T-cell (primary cell): ENCODE data around the gene PPIA. TPM values are rescaled to one million over a fixed set of nuclear protein-coding genes. Genes with fewer than 3 reads are reported as not detected.

Experiments
- ATAC-seq, 4 experiments: fragments of 200-7000 bp in 3 of 4; fragments of 150-1000 bp in 1 of 4; cut with Tn5 transposase; replicated peaks in 1 of 4; 1 replicate in 3 of 4; 2 replicates in 1 of 4; pipeline ENCODE4 v1.10.0; 2021; ENCODE audit warnings: moderate library complexity in 3 of 4, mild to moderate bottlenecking in 2 of 4, moderate number of reproducible peaks in 1 of 4
- CTCF ChIA-PET, 2 donors: fragments of 300-600 bp; sonication (Branson Sonifier 250); formaldehyde crosslinking; loops; one replicate each; lab custom pipeline; 2022; ENCODE audit warnings: antibody characterized with exemption in 2 of 2; lab: Charles Lee
- POLR2A ChIA-PET, 2 donors: fragments of 300-600 bp; sonication (Branson Sonifier 250); formaldehyde crosslinking; loops; one replicate each; lab custom pipeline; 2022; ENCODE audit warnings: antibody characterized with exemption in 2 of 2; lab: Charles Lee
- DNase-seq, 35 experiments: peaks; one replicate each; pipeline versions ENCODE4 v3.0.0 to v3.0.0-alpha.2; 2013 to 2023
- H3K27ac ChIP-seq: one replicate; pipeline ENCODE4 v1.5.1; 2013; ENCODE audit warnings: low read length
- H3K27me3 ChIP-seq, 2 experiments: replicated peaks in 1 of 2; 1 replicate in 1 of 2; 2 replicates in 1 of 2; pipeline versions ENCODE4 v1.6.1 to v1.7.0; 2013; ENCODE audit warnings: low read length in 1 of 2, mixed read lengths in 1 of 2; ENCODE audit not compliant: control insufficient read depth in 2 of 2, insufficient read depth in 2 of 2; ENCODE audit errors: extremely low read depth in 1 of 2
- H3K36me3 ChIP-seq, 2 donors: 1 replicate in 1 of 2; 2 replicates in 1 of 2; pipeline versions ENCODE4 v1.6.1 to v1.7.0; 2013; ENCODE audit warnings: low read length in 1 of 2; ENCODE audit not compliant: control insufficient read depth in 2 of 2, insufficient read depth in 1 of 2; ENCODE audit errors: extremely low read depth in 1 of 2
- H3K4me1 ChIP-seq, 2 experiments: 1 replicate in 1 of 2; 2 replicates in 1 of 2; pipeline versions ENCODE4 v1.6.1 to v1.7.0; 2013; ENCODE audit warnings: low read length in 2 of 2, mixed read lengths in 1 of 2; ENCODE audit not compliant: insufficient read depth in 2 of 2, control insufficient read depth in 1 of 2; ENCODE audit errors: extremely low read depth in 1 of 2
- H3K4me3 ChIP-seq, 2 donors: 1 replicate in 1 of 2; 2 replicates in 1 of 2; pipeline versions ENCODE4 v1.5.1 to v1.7.0; 2013; ENCODE audit warnings: mild to moderate bottlenecking in 2 of 2, low read length in 1 of 2, moderate library complexity in 1 of 2; ENCODE audit not compliant: control insufficient read depth in 1 of 2; ENCODE audit errors: extremely low read depth in 1 of 2
- H3K9me3 ChIP-seq: 2 replicates; pipeline ENCODE4 v1.7.0; 2013
- H3K27ac Mint-ChIP-seq, 2 donors: one replicate each; pipeline ENCODE4 v1.8.0; 2020 to 2021; ENCODE audit warnings: mild to moderate bottlenecking in 2 of 2, mixed read lengths in 2 of 2
- H3K27me3 Mint-ChIP-seq, 2 donors: one replicate each; pipeline ENCODE4 v1.8.0; 2021 to 2022; ENCODE audit warnings: mixed read lengths in 2 of 2
- H3K36me3 Mint-ChIP-seq: one replicate; pipeline ENCODE4 v1.8.0; 2021; ENCODE audit warnings: mixed read lengths
- H3K4me1 Mint-ChIP-seq, 3 donors: one replicate each; pipeline ENCODE4 v1.8.0; 2020 to 2022; ENCODE audit warnings: mixed read lengths in 3 of 3, mild to moderate bottlenecking in 1 of 3
- H3K4me3 Mint-ChIP-seq, 3 donors: one replicate each; pipeline ENCODE4 v1.8.0; 2020 to 2022; ENCODE audit warnings: mild to moderate bottlenecking in 3 of 3, mixed read lengths in 3 of 3, moderate library complexity in 3 of 3
- H3K9me3 Mint-ChIP-seq, 3 donors: one replicate each; pipeline ENCODE4 v1.8.0; 2020 to 2022; ENCODE audit warnings: mixed read lengths in 3 of 3
- WGBS: methylation state at CpG from one replicate; pipeline ENCODE4 v1.1.5; 2013; ENCODE audit warnings: missing lambda C conversion rate; ENCODE audit not compliant: insufficient coverage; 5-methylcytosine and 5-hydroxymethylcytosine counted together
- total RNA-seq, 35 experiments: library from RNA in 6 of 35; stranded (reverse) in 6 of 35; fragments of 120-200 nt in 1 of 35; gene quantifications; one replicate each; pipeline versions ENCODE4 v1.2.1 to v1.2.4 and lab custom pipeline; 2013 to 2026

The PPIA gene
- total RNA-seq, 5 donors from 2014 or later (not counting 1 experiment from before 2014, with no cell fraction given): 673 to 863 (median 774) TPM

DNA sequence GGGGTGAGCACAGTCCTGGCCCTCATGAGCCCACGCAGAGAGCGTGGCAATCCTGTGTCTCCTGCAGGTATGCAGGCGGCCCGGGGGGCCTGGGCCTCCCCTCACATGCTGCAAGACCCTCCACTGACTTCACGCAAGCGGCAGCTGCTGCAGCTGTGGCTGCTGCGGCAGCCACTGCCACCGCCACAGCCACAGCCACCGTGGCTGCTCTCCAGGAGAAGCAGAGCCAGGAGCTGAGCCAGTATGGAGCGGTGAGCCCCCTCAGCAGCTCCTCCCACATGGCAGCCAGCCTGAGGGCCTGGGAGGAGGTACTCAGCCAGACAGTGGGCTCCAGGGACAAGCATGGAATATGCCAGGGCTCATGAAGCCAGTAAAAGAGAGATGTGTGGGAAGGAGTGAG, 39.2 kb upstream of the PPIA start:
- Mint-ChIP-seq H3K27ac (no peak overlapping the region), H3K9me3 (no peaks in the 10 kb centered on the region), H3K4me1 (peaks cover 5 to 27% (median 19%) of the 10 kb centered on the region in 3 donors), H3K4me3 (no peak overlapping the region), H3K27me3 (no peaks in the 10 kb centered on the region), H3K36me3 (peaks cover 16% of the 10 kb centered on the region)
- H3K27ac ChIP-seq: no peak overlapping the region
- H3K9me3 ChIP-seq: no peaks in the 10 kb centered on the region
- no peaks in the 10 kb centered on the region for H3K27me3 ChIP-seq
- POLR2A ChIA-PET: interaction anchor here in 1 of 2 donors (0.5 to 0.8 kb wide), 2 partner anchors 12 to 25 kb away, joined by 5 to 6 read pairs; no protein-coding TSS in a partner anchor
- peaks cover 2 to 26% of the 10 kb centered on the region in 2 experiments for H3K4me1 ChIP-seq
- no peak overlapping the region for H3K4me3 ChIP-seq
- 99% methylated on average over 9 of the region's 10 CpGs for WGBS
- CTCF ChIA-PET: no interaction called here
- H3K36me3 ChIP-seq: peaks cover 16 to 58% of the 10 kb centered on the region in 2 donors
- no peak for ATAC-seq
- DNase-seq: no peak

DNA sequence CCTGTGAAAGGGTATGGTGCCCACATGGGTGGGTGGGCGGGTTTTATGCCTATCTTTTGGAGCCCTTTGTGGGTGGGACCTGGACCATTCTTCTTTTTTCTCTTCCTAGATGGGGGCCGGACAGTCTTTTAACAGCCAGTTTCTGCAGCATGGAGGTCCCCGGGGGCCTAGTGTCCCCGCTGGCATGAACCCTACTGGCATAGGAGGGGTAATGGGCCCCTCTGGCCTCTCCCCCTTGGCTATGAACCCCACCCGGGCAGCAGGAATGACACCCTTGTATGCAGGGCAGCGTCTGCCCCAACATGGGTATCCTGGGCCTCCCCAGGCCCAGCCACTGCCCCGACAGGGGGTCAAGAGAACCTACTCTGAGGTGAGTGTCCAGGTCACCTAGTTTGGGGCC, 38.7 kb upstream of the PPIA start:
- no peaks in the 10 kb centered on the region for H3K27me3 Mint-ChIP-seq
- ATAC-seq (no peak), DNase-seq (no peak)
- Histone ChIP-seq H3K36me3 (peaks cover 16 to 62% of the 10 kb centered on the region in 2 donors), H3K9me3 (no peaks in the 10 kb centered on the region), H3K27me3 (no peaks in the 10 kb centered on the region), H3K27ac (no peak overlapping the region), H3K4me3 (no peak overlapping the region), H3K4me1 (peaks cover 2 to 26% of the 10 kb centered on the region in 2 experiments)
- no peak overlapping the region for H3K4me3 Mint-ChIP-seq
- ChIA-PET POLR2A (interaction anchor here (0.6 to 0.8 kb wide), 2 partner anchors 25 to 179 kb away, joined by 6 read pairs; no protein-coding TSS in a partner anchor), CTCF (interaction anchor here in 1 of 2 donors (0.7 kb wide), 1 partner anchor 827 kb away, joined by 3 read pairs; no protein-coding TSS in a partner anchor)
- no peaks in the 10 kb centered on the region for H3K9me3 Mint-ChIP-seq
- H3K4me1 Mint-ChIP-seq: peaks cover under 1 to 22% (median 15%) of the 10 kb centered on the region in 3 donors
- H3K27ac Mint-ChIP-seq: no peak overlapping the region
- H3K36me3 Mint-ChIP-seq: peaks cover 17% of the 10 kb centered on the region
- WGBS: 93% methylated on average over 6 of the region's 7 CpGs

DNA sequence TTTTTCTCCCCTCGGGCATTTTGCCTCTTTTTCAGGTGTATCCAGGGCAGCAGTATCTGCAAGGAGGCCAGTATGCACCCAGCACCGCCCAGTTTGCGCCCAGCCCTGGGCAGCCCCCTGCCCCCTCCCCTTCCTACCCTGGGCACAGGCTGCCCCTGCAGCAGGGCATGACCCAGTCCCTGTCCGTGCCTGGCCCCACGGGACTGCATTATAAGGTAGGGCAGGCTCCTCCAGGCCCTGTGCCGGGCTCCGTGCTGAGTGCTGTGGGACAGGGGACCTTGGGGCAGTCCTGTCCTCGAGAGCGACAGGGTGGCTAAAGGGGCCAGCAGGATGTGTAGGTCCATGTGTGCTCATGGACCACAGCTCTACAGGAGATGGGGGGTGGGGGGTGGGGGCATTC, 37.2 kb upstream of the PPIA start:
- ATAC-seq: no peak
- Histone ChIP-seq H3K36me3 (peaks cover 20 to 76% of the 10 kb centered on the region in 2 donors), H3K4me1 (peaks cover 0 to 22% of the 10 kb centered on the region in 2 experiments), H3K4me3 (no peak overlapping the region), H3K27me3 (no peaks in the 10 kb centered on the region), H3K9me3 (no peaks in the 10 kb centered on the region), H3K27ac (no peak overlapping the region)
- Mint-ChIP-seq H3K9me3 (no peaks in the 10 kb centered on the region), H3K27ac (no peak overlapping the region), H3K27me3 (no peaks in the 10 kb centered on the region), H3K4me1 (peaks cover 0 to 11% (median 9%) of the 10 kb centered on the region in 3 donors), H3K4me3 (no peak overlapping the region), H3K36me3 (peaks cover 25% of the 10 kb centered on the region)
- CTCF ChIA-PET: no interaction called here
- WGBS: over 99% methylated on average over 9 of the region's 9 CpGs
- POLR2A ChIA-PET: no interaction called here
- no peak for DNase-seq

DNA sequence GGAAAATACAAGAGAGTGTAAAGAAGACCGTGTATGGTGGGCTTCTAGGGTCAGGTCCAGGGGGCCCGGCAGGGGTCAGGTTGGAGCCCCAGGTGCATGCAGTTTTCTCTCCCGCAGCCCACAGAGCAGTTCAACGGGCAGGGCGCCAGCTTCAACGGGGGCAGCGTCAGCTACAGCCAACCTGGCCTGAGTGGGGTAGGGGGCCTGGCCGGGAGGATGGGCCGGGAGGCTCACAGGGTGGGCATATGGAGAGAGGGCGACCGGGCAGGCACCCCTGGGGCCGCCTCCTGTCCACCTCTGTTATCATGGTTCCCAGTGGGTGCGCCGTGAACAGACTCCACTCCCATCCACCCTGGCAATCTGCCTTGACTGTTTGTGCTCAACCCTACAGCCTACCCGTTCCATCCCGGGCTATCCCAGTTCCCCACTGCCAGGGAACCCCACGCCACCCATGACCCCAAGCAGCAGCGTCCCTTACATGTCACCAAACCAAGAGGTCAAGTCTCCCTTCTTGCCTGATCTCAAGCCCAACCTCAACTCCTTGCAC, 36.4 kb upstream of the PPIA start:
- H3K27me3 ChIP-seq: no peaks in the 10 kb centered on the region
- H3K27ac ChIP-seq: no peak overlapping the region
- H3K4me1 ChIP-seq: peaks cover 0 to 14% of the 10 kb centered on the region in 2 experiments
- no peak overlapping the region for H3K4me3 ChIP-seq
- no peaks in the 10 kb centered on the region for H3K9me3 Mint-ChIP-seq
- CTCF ChIA-PET: no interaction called here
- no peak overlapping the region for H3K4me3 Mint-ChIP-seq
- no peaks in the 10 kb centered on the region for H3K9me3 ChIP-seq
- H3K36me3 Mint-ChIP-seq: peaks cover 28% of the 10 kb centered on the region
- peaks cover 0 to 4% (median 3%) of the 10 kb centered on the region in 3 donors for H3K4me1 Mint-ChIP-seq
- H3K27ac Mint-ChIP-seq: no peak overlapping the region
- H3K27me3 Mint-ChIP-seq: no peaks in the 10 kb centered on the region
- peaks cover 24 to 83% of the 10 kb centered on the region in 2 donors for H3K36me3 ChIP-seq
- DNase-seq (no peak), ATAC-seq (no peak)
- WGBS: 92% methylated on average over 14 of the region's 18 CpGs
- POLR2A ChIA-PET: no interaction called here

DNA sequence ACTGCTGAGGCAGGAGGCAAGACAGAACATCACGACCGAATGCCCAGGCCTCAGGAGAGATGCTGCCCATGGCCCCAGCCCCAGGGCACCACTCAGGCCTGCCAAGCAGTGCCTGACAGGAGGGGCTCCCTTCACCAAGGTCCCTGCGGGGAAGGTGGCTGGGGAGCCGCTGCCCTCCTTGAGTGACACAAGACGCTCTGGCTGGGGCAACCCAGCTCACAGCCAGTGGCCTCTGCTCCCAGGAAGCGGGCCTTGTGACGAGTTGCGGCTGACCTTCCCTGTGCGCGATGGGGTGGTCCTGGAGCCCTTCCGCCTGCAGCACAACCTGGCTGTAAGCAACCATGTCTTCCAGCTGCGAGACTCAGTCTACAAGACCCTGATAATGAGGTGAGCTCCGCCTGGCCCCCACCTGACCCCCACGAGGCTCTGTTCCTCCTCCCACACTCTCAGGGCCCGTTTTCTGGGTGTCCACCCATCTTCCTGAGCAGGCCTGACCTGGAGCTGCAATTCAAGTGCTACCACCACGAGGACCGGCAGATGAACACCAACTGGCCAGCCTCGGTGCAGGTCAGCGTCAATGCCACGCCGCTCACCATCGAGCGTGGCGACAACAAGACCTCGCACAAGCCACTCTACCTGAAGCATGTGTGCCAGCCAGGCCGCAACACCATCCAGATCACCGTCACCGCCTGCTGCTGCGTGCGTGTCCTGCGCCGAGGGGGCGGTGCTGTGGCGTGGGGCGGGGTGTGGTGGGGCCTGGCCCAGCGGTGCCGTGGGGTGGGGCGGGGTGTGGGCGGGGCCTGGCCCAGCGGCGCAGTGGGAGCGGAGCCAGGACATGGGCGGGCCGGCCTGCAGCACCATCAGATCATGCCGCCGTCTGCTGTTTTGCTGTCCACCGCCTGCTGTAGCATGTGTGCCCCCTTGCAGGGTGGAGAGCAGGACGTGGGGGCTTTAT, 35.0 kb upstream of the PPIA start:
- Mint-ChIP-seq H3K36me3 (peaks cover 31% of the 10 kb centered on the region), H3K4me3 (no peak overlapping the region), H3K27ac (no peak overlapping the region), H3K4me1 (no peaks in the 10 kb centered on the region), H3K9me3 (no peaks in the 10 kb centered on the region), H3K27me3 (no peaks in the 10 kb centered on the region)
- Histone ChIP-seq H3K9me3 (no peaks in the 10 kb centered on the region), H3K4me3 (no peak overlapping the region), H3K36me3 (peaks cover 26 to 91% of the 10 kb centered on the region in 2 donors), H3K27ac (no peak overlapping the region), H3K27me3 (no peaks in the 10 kb centered on the region), H3K4me1 (no peaks in the 10 kb centered on the region)
- DNase-seq (no peak), ATAC-seq (no peak)
- ChIA-PET POLR2A (no interaction called here), CTCF (interaction anchor here in 1 of 2 donors (0.6 kb wide), 1 partner anchor 97 kb away, joined by 3 read pairs; no protein-coding TSS in a partner anchor)
- 96% methylated on average over 46 of the region's 48 CpGs for WGBS

DNA sequence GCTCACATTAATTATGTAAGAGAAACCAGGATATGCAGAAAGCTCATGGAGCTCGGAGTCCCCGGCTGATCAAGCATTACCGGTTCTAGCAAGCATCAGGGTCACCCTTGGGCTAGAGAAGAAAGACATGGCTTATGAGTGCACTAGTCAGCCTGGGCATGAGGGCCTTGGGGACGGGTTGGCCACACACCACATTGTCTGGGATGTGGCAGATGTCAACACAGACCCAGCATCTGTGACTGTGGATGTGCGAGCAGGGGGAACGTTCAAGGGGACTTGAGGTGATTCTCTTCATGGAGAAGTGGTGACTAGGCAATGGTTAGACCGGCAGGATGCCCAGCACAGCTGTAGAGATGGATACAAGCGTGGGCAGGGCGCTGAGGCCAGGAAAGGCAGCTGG, 34.2 kb upstream of the PPIA start:
- Mint-ChIP-seq H3K9me3 (no peaks in the 10 kb centered on the region), H3K36me3 (peaks cover 35% of the 10 kb centered on the region), H3K4me1 (peaks cover 0 to 3% (median 2%) of the 10 kb centered on the region in 3 donors), H3K27me3 (no peaks in the 10 kb centered on the region), H3K4me3 (no peak overlapping the region), H3K27ac (no peak overlapping the region)
- ATAC-seq (no peak), DNase-seq (no peak)
- Histone ChIP-seq H3K27me3 (no peaks in the 10 kb centered on the region), H3K4me3 (no peak overlapping the region), H3K9me3 (no peaks in the 10 kb centered on the region), H3K36me3 (peaks cover 29 to 91% of the 10 kb centered on the region in 2 donors), H3K27ac (no peak overlapping the region), H3K4me1 (peaks cover 0 to 1% of the 10 kb centered on the region in 2 experiments)
- CTCF ChIA-PET: no interaction called here
- POLR2A ChIA-PET: no interaction called here
- 93% methylated on average over 7 of the region's 9 CpGs for WGBS
